GM13976 (cell line): ENCODE measurements around the gene RRP8.

Source experiments
- DNase-seq: peaks from one replicate; pipeline ENCODE4 v3.0.0; 2012; ENCODE audit warnings: low spot score
- CTCF ChIP-seq: IDR thresholded peaks from 2 replicates; pipeline ENCODE4 v1.5.1; 2012; ENCODE audit warnings: borderline replicate concordance, mild to moderate bottlenecking; ENCODE audit not compliant: insufficient read depth; ENCODE audit errors: extremely low read depth, missing control alignments, control extremely low read depth
- in situ Hi-C: fragments of 300-500 bp; cut with MboI; formaldehyde crosslinking; loops from one replicate; pipeline ENCODE4 v1.12.0; 2022; ENCODE audit warnings: low sequenced_read_pairs, mixed read lengths, inconsistent platforms; ENCODE audit not compliant: unreplicated experiment

The RRP8 gene

GRCh38 chr11:6647836-6648235 lies 44.4 kb upstream of the RRP8 start:
- DNase-seq = no peak
- no peak for TF ChIP-seq CTCF
- in situ Hi-C loops = no loop called here

- no peak for TF ChIP-seq CTCF
- peak; percentile 78 for DNase-seq
- in situ Hi-C loops = no loop called here
Measured at GRCh38 chr11:6646918-6647679, 43.7 kb upstream of the RRP8 start.

- in situ Hi-C loops = no loop called here
- no peak for TF ChIP-seq CTCF
- DNase-seq = no peak
Measured at GRCh38 chr11:6646576-6646917, 43.1 kb upstream of the RRP8 start.

GRCh38 chr11:6646071-6646470 lies 42.7 kb upstream of the RRP8 start:
- DNase-seq = no peak
- in situ Hi-C loops = no loop called here
- no peak for TF ChIP-seq CTCF

- in situ Hi-C loops = no loop called here
- no peak for DNase-seq
- TF ChIP-seq CTCF = no peak
Measured at GRCh38 chr11:6642957-6643356, 39.5 kb upstream of the RRP8 start.

GRCh38 chr11:6640985-6641701 lies 37.7 kb upstream of the RRP8 start:
- in situ Hi-C loops = no loop called here
- DNase-seq = no peak
- no peak for TF ChIP-seq CTCF
